A673 (cell line): ENCODE results near the gene R3HDM1.

Source experiments
- EZH2 ChIP-seq: fragments of 200-600 bp; sonication (generic); IDR thresholded peaks from 2 replicates; pipeline ENCODE4 v1.6.1; 2017; ENCODE audit warnings: borderline replicate concordance, low read depth, mild to moderate bottlenecking, mixed read lengths, antibody characterized with exemption, low read length; ENCODE audit not compliant: poor library complexity, severe bottlenecking
- TF ChIP-seq, protein P1 (sequence below): fragments of 300-800, 200-600 bp; sonication (generic); conservative IDR thresholded peaks from 2 replicates; pipeline ENCODE4 v1.5.1; 2017; ENCODE audit warnings: low read depth, mild to moderate bottlenecking, antibody characterized with exemption, low read length, moderate library complexity, mixed read lengths

DNA sequence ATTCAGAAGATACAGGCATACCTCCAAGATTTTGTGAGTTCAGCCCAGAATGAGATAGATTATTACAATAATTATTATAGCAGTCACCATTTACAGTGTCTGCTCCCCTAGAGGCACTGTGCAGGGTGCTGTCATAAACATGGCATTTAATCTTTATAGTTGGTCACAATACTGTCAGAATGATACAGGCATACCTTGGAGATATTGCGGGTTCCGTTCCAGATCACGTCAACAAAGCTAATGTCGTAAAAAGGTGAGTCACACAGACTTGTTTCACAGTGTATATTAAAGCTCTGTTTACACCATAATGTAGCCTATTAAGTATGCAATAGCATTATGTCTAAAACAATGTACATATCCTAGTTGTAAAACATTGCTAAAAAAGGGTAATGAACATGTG is 45.8 kb upstream of the R3HDM1 start:
- TF ChIP-seq, protein P1, sequence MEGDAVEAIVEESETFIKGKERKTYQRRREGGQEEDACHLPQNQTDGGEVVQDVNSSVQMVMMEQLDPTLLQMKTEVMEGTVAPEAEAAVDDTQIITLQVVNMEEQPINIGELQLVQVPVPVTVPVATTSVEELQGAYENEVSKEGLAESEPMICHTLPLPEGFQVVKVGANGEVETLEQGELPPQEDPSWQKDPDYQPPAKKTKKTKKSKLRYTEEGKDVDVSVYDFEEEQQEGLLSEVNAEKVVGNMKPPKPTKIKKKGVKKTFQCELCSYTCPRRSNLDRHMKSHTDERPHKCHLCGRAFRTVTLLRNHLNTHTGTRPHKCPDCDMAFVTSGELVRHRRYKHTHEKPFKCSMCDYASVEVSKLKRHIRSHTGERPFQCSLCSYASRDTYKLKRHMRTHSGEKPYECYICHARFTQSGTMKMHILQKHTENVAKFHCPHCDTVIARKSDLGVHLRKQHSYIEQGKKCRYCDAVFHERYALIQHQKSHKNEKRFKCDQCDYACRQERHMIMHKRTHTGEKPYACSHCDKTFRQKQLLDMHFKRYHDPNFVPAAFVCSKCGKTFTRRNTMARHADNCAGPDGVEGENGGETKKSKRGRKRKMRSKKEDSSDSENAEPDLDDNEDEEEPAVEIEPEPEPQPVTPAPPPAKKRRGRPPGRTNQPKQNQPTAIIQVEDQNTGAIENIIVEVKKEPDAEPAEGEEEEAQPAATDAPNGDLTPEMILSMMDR, result no peak
- no peak for TF ChIP-seq EZH2
